HG02610 (cell line): ENCODE measurements around the gene ADARB2.
"Not testable (repeated sequence)": the region's sequence is repeated elsewhere in the genome, so short reads cannot be mapped to it uniquely, and the experiment has no call there.

Experiments used
- ATAC-seq: cut with Tn5 transposase; IDR thresholded peaks from one replicate; pipeline ENCODE4 v1.9.1; 2021; ENCODE audit warnings: mild to moderate bottlenecking, moderate library complexity; ENCODE audit not compliant: unreplicated experiment

The ADARB2 gene

DNA sequence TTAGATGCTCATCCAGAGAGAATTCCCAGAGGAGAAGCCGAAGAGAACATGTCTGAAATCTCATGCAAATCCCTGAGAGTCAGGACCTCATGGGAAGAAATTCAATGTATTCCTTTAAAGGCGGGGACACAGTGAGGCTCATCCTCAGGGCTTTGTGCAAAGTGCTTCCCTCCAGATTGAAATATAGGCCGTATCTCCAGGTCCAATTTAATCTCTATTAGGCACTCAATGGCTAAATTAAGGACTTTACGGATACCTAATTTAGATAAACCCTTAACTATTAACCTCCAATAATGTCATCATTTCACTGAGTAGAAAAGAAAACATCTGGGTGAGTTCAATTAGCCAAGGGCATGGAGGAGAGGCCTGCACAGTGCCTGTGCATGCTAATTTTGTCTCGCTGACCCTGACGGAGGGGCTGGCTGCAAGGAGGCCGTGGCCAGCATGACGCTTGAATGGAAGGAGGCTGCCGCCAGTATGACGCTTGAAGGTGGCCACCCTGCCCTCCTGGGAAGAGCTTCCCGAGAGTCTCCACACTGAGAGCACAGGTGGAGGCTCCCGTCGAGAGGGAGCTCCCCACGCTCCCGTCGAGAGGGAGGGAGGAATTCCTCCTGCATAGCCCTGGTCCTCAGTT lies 287.6 kb downstream of the ADARB2 start:
- ATAC-seq, result no peak

DNA sequence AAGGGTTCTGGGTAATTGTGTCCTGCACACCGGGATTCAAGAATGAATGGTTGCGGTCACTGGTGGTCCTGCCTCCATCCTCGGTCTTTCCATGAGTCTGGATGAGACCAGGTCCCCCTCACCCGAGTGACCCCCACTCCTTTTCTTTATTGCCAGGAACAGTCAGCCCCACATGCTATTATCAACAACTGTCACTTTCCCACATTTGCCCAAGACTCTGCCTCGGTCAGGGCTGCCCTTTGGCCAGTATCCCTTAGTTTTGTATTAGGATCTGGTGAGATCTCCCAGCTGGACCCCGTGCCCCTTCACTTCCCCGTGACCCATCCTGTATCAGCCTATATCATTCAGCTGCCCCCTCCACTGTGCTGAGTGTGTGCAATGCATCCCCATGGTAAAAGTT lies 288.3 kb downstream of the ADARB2 start:
- ATAC-seq, result no peak

GRCh38 chr10:1448252-1448930 lies 288.9 kb downstream of the ADARB2 start:
- no peak for ATAC-seq

GRCh38 chr10:1444826-1445225 lies 292.5 kb downstream of the ADARB2 start:
- ATAC-seq, result no peak

DNA sequence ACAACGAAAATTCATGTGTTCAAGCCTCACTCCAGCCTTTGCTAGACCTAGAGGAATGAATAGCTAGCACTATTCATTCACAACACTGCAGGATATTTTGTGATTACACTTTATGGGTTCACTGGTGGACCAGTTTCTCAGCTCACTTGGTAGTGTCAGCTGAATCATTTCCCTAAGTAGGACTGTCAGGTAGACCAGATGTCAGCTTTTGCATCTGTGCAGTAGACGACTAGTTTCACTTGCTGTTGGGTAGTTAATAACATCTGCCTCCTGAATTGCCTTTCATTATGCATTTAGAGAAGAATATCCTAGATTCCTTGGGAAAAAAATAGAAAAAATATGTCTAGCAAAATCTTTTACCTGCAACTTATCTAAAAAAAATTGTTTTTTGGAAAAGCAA lies 296.4 kb downstream of the ADARB2 start:
- no peak for ATAC-seq

GRCh38 chr10:1434912-1435692 lies 302.2 kb downstream of the ADARB2 start:
- ATAC-seq, result no peak

DNA sequence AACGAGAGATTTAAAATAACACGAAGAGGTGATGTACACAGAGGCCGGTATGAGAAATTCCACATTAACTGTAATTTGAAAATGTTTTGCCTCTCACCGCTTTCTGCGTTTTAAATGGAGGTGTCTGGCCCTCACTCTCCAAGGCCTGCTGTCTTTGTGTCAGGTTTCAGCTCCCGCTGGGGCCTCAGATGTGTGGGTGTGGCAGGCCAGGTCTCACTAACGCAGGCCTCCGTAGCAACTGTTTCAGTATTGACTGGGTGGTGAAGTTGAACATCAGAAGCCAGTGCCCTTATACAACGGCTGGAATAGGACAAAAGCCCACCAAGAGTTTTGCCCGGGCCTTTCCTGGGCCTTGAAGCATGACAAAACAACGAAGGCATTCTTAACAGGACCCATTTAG lies 303.1 kb downstream of the ADARB2 start:
- no peak for ATAC-seq

DNA sequence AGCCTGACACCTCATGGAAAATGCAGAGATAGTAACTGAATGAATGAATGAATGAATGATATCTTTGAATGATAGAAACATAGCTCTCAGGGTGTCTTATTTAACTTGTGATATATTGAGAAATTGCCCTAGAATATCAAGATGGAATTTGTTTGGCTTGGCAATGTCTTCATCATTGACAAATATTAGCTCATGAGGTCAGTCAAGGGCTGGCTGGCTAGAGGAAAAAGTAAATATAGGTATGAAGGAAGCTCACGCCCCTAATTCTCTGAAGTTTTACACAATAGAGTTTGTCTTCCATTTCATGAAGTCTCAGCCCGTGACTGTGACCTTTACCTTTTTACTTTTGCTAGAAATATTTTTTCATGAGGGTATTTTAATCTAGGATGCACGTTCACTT lies 305.2 kb downstream of the ADARB2 start:
- ATAC-seq, result no peak

- ATAC-seq, result no peak
These were observed 306.1 kb downstream of the ADARB2 start for GRCh38 chr10:1431229-1431628.

GRCh38 chr10:1427521-1428186 lies 309.7 kb downstream of the ADARB2 start:
- ATAC-seq, result not testable (repeated sequence)

DNA sequence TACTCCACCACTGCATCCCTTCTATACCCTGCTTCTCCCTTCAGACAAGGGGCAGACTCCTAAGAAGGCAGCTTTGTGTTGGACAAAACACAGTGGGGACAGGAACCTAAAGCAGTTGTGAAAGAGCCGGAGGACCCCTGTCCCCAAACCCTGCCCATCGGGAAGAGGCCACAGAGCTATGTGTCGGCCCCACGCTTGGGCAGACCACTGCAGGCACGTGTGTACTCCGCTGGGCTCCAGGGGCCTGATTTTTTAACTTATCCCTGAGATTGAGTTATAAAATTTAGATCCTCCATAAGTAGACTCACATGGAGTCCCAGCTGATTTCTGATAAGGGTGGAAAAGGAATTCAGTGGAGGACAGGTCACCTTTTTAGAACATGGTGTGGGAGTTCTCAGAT lies 310.5 kb downstream of the ADARB2 start:
- ATAC-seq, result no peak

DNA sequence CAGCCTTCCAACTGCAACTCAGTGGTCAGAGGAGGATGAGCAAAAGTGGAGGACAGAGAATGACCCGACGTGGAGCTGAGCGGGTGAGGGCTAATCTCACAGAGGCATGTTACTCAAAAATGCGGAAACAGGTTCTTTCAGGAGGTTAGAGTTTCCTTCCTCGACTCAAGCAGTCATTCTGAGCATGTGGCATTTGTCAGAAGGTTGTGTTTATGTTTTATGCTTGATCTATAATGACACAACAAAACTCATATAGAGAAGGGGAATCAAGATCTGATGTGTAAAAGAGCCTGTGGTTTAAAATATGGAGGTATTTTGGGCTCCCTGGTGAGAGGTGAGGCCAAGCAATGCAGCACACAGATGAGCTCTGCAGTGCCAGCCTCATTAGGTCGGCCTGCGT lies 311.4 kb downstream of the ADARB2 start:
- peak; percentile 85 for ATAC-seq

GRCh38 chr10:1424648-1425047 lies 312.7 kb downstream of the ADARB2 start:
- ATAC-seq, result no peak

DNA sequence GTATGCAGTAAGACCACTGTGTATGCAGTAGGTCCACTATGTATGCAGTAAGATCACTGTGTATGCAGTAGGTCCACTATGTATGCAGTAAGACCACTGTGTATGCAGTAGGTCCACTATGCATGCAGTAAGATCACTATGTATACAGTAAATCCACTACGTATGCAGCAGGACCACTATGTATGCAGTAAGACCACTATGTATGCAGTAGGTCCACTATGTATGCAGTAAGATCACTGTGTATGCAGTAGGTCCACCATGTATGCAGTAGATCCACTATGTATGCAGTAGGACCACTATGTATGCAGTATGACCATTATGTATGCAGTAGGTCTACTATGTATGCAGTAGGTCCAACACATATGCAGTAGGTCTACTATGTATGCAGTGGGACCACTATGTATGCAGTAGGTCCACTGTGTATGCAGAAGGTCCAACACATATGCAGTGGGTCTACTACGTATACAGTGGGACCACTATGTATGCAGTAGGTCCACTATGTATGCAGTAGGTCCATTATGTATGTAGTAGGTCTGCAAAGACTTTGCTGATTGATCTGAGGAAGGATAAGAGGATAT lies 313.6 kb downstream of the ADARB2 start:
- no peak for ATAC-seq

DNA sequence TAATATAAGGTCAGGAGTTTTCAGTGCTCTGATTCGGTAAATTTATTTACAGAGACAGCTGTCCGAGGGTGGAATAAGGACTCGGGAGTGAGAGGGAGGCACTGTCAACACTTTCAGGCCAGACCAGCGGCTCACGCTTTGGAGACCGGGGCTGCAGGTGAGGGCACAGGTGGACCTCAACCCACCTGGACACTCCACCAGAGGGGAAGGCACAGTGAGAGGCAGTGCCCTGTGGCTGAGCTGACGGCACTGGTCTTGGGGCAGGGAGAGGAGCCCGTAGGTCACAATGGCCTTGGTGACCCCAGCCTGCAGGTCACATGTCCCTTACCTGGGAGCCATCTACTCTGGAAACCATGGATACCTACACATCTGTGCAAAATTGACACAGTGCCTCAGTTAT lies 315.1 kb downstream of the ADARB2 start:
- no peak for ATAC-seq

GRCh38 chr10:1420661-1421362 lies 316.5 kb downstream of the ADARB2 start:
- peak; percentile 89 for ATAC-seq

DNA sequence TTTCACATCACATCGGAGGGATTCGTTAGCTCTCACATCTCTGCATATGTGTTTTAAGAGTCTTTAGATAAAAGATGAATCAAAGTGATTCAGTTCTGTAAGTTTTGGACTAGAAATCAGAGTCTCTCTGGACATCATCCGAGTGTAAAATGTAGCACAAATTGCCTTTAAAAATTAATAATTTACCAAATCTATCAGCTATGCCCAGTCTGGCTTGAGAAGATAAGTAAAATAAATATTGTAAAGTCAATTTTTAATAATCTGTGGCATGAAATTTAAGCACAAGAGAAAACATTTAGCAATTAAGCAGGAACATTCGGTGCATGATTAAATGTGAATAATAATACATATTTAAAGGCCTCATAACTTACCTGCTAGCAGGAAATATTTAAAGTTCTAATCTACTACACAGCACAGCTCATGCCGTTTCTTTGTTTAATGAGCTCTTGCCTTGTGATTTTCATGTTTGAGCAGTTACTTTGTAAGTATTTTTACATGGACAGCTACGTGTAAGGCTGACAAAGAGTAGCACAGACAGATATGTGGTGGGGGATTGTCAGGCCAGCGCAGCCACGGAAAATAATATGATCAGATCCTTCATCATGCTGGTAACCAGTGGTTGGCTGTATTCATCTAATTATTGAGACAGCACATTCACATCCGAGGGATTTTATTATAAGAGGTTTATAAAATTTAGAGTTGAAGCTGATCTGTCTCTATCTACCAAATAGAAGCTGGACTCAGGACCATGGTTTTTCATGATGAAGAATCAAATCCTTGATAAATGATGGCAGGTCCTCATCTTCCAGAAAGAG lies 317.3 kb downstream of the ADARB2 start:
- ATAC-seq, result no peak

DNA sequence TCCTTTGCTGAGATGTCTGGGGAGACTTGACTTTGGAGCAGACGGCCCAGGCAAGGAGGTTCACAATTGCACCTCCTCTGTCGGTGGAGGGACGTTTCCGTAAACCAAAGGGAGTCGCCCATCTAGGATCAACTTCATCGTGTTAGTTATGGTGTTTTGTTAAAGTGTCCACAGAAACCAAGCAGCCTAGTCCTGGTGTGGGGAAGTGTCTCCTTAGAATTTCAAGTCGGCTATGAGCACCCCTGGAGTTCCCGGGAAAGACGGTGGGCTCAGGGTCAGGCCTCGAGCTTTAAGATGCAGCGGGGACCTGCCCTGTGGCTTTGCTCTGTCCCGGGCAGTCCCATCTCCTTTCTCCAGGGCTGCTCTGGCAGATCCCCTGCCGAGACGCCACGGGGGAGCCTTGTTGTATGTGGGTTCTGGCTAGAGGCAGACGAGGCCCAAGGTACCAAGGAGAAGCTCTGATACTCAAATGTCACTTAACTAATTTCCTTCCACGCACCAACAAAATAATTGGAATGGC lies 319.2 kb downstream of the ADARB2 start:
- ATAC-seq, result no peak

DNA sequence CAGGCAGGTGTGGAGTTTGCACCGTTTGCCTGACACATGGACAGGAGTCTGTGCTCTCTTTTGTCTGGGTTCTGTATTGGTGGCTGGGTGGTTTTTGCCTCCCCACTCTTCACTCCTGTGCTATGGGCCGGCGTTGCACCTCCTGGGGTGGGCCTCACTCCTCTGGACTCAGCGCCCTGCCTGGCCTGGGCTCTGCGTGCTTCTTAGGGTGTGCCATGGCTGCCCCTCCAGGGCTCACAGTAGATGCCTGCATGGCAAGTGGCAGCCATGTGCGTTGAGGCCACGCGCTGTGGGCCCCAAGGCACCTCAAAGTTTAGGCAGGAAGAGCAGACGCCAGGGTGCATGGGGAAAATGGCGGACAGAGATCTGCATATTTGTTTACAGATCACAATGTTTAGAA lies 319.8 kb downstream of the ADARB2 start:
- no peak for ATAC-seq
